Putamen (tissue), 1 donor: ENCODE data around the gene TMOD3.
A peak's percentile ranks its signal among the peaks of the same experiment; 100 is the strongest.
"Not testable (repeated sequence)": the region's sequence is repeated elsewhere in the genome, so short reads cannot be mapped to it uniquely, and the experiment has no call there.

Experiments
- DNase-seq: peaks from one replicate; pipeline ENCODE4 v3.0.0-alpha.2; 2016; ENCODE audit warnings: low spot score

TMOD3 gene

DNA sequence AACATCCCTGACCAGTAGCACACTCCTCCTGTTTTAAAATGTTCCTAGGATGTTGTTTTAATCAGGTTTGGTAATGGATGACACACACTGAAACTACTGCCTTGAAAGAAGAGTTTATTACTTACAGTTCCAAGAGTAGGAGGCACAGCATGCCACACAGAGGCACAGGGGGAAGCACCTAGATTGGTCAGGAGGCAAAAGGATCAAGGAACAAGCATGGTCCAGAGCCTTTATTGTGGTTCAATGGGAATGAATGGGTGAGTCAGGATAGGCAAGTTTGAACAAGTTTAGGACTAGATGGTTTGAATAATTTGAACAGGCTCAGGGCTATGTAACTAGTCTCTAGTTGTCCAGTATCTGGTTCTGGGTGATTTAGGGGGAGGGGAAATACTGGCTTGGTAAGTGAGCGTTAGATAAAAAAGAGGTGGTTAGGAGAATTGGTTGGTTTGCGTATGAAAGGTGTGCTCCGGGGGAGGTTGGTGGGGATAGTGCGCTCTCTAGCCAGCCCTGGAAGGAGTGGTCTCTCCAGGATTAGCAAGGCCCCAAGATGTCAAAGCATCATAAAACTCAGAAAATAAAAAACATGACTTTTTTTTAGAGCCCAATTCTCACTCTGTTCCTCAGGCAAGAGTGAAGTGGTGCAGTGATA, 35.1 kb downstream of the TMOD3 start:
- DNase-seq = no peak

- DNase-seq = no peak
Measured at GRCh38 chr15:51865317-51865716, 35.9 kb downstream of the TMOD3 start.

GRCh38 chr15:51866161-51866560, 36.7 kb downstream of the TMOD3 start:
- no peak for DNase-seq

- no peak for DNase-seq
Measured at GRCh38 chr15:51866751-51867150, 37.3 kb downstream of the TMOD3 start.

DNA sequence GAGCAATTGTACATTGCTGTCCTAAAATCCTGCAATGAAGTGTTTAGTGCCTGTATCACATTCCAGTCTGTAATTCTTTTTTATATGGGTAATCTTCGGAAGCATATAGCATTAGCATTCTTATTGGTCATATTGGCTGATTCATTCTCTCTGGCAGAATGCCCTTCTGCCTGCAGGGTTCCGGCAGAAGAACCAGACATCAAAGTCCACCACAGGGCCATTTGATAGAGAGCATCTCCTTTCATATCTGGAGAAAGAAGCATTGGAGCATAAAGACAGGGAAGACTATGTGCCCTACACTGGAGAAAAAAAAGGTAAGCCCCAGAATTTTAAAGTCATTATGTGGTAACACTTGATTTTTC, 39.6 kb downstream of the TMOD3 start:
- DNase-seq = no peak

DNA sequence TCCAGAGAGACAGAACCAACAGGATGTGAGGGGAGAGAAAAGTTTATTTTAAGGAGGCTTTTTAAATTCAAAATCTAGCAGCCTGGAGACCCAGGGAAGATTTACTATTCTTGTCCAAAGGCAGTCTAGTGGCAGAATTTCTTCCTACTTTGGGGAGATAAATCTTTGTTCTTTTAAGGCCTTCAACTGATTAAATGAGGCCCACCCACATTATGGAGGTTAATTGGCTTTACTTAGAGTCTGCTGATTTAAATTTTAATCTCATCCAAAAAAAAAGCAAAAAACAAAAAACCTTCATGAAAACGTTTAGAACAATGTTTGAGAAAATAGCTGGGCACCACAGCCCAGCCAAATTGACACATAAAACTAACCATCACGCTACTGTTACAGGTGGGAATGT, 41.3 kb downstream of the TMOD3 start:
- DNase-seq = no peak

DNA sequence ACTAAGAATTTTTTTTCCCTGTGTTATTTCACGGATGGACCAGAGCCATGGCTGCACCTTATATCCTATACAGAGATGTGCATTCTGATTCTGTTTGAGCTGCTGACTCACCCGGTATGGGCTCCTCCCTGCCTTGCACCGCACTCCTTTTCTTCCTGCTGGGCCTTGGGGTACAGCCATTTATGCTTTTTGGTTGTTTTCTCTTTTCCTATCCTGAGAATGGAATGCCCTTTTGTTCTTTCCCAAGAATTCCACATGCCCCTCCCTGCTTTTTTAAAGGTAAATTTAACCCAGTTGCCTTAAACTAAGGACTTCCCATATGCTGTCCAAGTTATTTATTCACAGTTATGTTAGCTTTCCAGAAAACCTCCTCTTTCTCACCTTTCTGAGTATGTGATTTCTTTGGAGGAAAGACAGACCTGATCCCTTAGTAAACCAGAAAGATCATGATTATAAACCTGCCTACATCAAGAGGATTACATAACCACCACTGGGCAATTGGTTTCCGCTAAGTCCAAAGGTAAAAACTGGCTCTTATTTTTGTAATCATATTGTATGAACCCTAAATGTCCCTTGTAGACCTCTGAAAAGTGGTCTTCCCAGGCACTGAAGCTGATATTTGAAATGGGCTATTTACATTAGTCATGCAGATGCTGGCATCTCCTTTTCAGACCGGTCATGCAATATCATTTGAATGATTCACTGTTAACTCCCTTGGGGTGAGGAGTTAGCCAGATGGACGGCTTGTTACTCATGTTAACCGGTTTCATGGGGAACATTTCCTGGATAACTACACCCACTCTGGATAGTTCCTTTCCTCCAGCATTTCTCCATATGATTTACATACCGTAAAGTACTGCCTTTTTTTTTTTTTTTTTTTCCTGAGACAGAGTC, 45.5 kb downstream of the TMOD3 start:
- DNase-seq = no peak

- no peak for DNase-seq
Measured at GRCh38 chr15:51876169-51876568, 46.7 kb downstream of the TMOD3 start.

- DNase-seq = no peak
Measured at GRCh38 chr15:51878446-51879386, 49.3 kb downstream of the TMOD3 start.

- no peak for DNase-seq
Measured at GRCh38 chr15:51879555-51879954, 50.1 kb downstream of the TMOD3 start.

- DNase-seq = no peak
Measured at GRCh38 chr15:51883271-51883837, 53.9 kb downstream of the TMOD3 start.

DNA sequence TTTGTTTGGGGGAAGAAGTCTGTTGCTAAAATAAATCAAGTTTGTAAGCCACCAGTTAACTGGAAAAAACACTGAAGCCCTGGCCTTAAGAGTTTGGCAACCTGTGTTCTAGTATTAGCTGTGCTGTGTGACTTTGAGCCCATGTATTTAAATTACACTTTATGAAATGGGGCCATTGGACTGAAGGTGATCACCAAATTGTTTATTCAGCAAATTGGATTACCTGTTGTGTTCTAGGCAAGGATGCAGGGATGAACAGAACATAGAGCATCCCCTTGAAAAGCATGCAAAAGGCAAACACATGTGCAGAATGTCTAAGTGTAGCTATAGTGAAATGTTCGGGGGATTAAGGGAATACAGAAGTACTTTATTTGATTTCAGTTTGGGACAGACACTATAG, 54.6 kb downstream of the TMOD3 start:
- no peak for DNase-seq

- DNase-seq = no peak
Measured at GRCh38 chr15:51884517-51885236, 55.2 kb downstream of the TMOD3 start.

DNA sequence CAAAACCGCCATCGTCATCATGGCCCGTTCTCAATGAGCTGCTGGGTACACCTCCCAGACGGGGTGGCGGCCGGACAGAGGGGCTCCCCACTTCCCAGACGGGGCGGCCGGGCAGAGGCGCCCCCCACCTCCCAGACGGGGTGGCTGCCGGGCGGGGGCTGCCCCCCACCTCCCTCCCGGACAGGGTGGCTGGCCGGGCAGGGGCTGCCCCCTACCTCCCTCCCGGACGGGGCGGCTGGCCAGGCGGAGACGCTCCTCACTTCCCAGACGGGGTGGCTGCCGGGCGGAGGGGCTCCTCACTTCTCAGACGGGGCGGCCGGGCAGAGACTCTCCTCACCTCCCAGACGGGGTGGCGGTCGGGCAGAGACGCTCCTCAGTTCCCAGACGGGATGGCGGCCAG, 56.3 kb downstream of the TMOD3 start:
- DNase-seq = not testable (repeated sequence)

DNA sequence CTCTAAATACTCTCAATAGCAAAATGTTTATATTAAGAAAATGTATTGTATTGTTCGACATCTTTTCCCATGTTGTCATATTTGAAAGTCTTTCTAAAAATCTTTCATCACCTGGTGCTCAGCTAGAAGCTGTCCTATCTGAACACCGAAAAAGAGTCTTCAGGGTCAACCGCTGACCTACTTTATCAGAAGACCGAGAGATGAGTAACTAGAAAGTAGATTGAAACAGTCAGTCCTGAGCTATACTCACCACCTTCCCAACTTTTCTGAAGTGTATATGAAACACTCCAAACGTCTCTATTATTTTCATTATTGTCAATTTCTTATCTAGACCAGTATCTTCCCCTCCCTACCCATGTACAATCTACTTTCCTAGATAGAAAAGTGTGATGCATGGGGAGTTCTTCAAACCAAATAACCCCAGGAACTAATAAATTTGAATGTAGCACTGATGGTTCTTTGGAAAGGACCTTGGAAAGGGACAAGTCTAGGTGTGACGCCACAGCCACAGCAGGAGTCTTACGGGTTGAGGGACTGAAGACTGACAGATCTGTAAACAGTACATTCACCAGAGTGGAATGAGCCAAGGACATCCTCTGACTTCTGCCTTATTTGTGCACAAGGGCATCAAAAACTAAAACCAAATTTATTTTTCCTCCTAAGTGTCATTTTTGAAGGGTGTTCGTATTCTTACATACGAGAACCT, 58.6 kb downstream of the TMOD3 start:
- no peak for DNase-seq

- DNase-seq = peak; percentile 27
Measured at GRCh38 chr15:51888593-51889195, 59.2 kb downstream of the TMOD3 start.

- no peak for DNase-seq
Measured at GRCh38 chr15:51889486-51889885, 60.0 kb downstream of the TMOD3 start.

- DNase-seq = no peak
Measured at GRCh38 chr15:51904421-51904820, 75.0 kb downstream of the TMOD3 start.

GRCh38 chr15:51904931-51905330, 75.5 kb downstream of the TMOD3 start:
- no peak for DNase-seq

- no peak for DNase-seq
Measured at GRCh38 chr15:51907136-51907862, 77.8 kb downstream of the TMOD3 start.
